ENCODE results near the gene HNRNPL.
"Not testable (repeated sequence)": the region's sequence is repeated elsewhere in the genome, so short reads cannot be mapped to it uniquely, and the experiment has no call there.

Gene HNRNPL

DNA sequence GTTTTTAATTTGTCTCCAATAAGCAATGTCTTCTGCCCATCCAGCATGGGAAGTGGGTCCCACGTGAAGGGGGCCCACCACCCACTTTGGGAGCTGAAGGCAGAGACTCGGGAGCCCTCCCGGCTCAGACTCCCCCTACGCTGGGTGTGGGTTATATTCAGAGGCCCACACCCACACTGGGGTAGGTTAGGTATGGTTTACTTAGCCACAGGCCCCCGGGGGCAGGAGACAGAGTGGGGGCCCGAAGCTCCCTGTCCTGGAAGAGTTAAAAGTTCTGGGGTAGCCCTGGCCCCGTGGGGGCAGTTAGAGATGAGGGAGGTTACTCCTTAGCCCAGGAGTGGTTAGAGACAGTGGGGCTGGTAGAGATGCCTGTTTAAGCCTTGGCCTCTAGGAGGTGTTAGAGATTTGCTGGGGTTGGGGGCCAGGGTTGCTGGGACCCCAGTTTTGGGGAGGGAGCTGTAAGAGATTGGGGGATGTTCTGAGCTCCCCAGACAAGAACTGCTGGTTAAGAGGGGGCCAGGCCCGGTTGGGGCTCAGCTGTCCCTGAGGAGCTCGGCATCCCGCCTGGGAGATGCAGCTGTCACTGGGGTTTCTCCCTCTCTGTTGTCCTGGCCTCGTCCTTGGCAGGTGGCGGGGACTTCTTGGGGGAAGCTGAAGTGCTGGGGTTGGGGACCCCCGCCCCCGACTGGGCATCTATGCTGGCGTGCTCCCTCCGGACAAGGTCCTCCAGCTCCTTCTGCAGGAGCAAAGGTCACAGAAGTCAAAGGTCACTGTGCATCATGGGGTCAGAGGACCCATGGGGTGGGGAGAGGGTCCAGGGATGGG is 29.0 kb upstream of the HNRNPL start:
- H3K9me3 ChIP-seq (ENCODE audit: severe bottlenecking) = no peaks in the 10 kb centered on the region
- DNase-seq (ENCODE audit: low spot score) (no peak), ATAC-seq (ENCODE audit: low read depth) (no peak)
- no peak overlapping the region for H3K4me3 ChIP-seq (ENCODE audit: severe bottlenecking)
- H3K27me3 ChIP-seq (ENCODE audit: insufficient read depth, poor library complexity, severe bottlenecking) = no peaks in the 10 kb centered on the region
- peaks cover 4% of the 10 kb centered on the region for H3K4me1 ChIP-seq (ENCODE audit: insufficient read depth, poor library complexity, severe bottlenecking)
- H3K27ac ChIP-seq (ENCODE audit: poor library complexity, severe bottlenecking) = peak overlapping the region; percentile 26
- TF ChIP-seq, protein P1, sequence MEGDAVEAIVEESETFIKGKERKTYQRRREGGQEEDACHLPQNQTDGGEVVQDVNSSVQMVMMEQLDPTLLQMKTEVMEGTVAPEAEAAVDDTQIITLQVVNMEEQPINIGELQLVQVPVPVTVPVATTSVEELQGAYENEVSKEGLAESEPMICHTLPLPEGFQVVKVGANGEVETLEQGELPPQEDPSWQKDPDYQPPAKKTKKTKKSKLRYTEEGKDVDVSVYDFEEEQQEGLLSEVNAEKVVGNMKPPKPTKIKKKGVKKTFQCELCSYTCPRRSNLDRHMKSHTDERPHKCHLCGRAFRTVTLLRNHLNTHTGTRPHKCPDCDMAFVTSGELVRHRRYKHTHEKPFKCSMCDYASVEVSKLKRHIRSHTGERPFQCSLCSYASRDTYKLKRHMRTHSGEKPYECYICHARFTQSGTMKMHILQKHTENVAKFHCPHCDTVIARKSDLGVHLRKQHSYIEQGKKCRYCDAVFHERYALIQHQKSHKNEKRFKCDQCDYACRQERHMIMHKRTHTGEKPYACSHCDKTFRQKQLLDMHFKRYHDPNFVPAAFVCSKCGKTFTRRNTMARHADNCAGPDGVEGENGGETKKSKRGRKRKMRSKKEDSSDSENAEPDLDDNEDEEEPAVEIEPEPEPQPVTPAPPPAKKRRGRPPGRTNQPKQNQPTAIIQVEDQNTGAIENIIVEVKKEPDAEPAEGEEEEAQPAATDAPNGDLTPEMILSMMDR (IDR thresholded peaks at IDR 0.05; ENCODE audit: poor library complexity, severe bottlenecking) = no peak
- H3K36me3 ChIP-seq (ENCODE audit: low read depth) = no peaks in the 10 kb centered on the region

DNA sequence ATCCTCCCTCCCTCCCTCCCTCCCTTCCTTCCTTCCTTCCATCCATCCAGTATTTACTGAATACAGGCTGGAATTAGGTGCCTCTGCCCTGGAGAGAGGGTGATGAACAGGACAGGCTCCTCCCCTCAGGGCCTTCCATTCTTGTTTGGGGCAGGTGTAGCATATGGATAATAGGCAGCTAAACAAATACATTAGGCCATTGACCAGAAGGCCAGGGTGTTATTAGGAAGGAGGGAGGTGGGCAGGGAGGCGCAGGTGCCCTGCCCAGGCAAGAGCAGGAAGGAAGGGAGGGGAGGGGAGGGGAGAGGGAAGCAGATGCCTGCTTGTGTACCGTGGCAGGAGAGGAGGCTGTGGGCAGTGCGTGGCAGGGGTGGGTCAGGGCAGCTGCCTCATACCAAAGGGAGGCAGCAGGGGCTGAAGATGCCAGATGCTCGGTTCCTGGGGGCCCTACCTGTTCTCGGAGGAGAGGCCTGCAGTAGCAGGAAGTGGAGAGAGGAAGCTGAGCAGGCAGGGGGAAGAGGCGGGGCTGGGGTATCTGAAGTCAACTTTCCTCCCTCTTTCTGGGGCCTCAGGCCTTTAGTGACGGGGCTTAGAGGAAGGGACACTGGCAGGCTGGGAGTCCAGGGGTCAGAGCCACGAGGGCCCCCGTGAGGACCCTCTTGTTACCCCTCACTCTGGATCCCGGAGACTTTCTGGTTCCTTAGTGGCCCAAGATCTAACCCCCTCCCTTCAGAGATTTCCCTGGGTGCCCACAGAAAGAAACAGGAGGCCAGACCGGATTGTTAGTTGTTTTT is 28.2 kb upstream of the HNRNPL start, which contains the start of gene RINL:
Gene RINL (minus strand): TSS at position 495 of the 794 bp plus-strand sequence. CDS start 1,533 bp downstream, outside the sequence.
- peak within 1 kb of the TSS; percentile 26 for H3K27ac ChIP-seq (ENCODE audit: poor library complexity, severe bottlenecking)
- no peaks in the 10 kb centered on the region for H3K36me3 ChIP-seq (ENCODE audit: low read depth)
- H3K9me3 ChIP-seq (ENCODE audit: severe bottlenecking) = no peaks in the 10 kb centered on the region
- no peaks in the 10 kb centered on the region for H3K27me3 ChIP-seq (ENCODE audit: insufficient read depth, poor library complexity, severe bottlenecking)
- peak within 1 kb of the TSS; percentile 9 for H3K4me3 ChIP-seq (ENCODE audit: severe bottlenecking)
- DNase-seq (ENCODE audit: low spot score) (no peak), ATAC-seq (ENCODE audit: low read depth) (peak; percentile 51)
- peaks cover 4% of the 10 kb centered on the region for H3K4me1 ChIP-seq (ENCODE audit: insufficient read depth, poor library complexity, severe bottlenecking)
- TF ChIP-seq, protein P1 (IDR thresholded peaks at IDR 0.05; ENCODE audit: poor library complexity, severe bottlenecking) = no peak

DNA sequence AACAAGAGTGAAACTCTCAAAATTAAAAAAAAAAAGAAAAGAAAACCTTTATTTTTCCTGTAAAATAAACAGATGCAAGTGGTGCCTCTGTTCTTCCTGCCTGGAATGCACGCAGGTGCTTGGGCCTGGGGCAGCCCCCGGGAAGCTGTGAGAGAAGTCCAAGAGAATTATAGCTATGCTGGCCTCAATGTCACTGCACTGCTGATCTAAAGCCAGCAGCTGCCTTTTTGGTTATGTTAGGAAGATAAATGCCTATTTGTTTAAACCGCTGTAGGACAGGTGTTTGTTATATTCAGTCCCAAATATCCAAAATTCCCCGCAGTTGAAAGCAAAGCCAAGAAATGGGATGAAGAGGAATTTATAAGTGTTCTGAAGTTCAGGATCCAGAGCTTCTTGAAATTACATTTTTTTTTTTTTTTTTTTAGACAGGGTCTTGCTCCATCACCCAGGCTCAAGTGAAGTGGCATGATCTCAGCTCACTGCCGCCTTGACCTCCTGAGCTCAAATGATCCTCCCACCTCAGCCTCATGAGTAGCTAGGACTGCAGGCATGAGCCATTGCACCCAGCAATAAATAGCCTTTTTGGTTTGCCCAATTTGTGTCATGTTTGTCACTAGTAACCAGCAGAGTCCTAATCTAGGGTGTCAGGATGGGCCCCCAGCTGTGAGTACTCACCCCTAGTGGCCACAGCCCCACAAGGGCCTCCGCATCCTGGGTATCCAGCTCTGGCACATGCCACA is 26.0 kb upstream of the HNRNPL start:
- Histone ChIP-seq H3K4me3 (ENCODE audit: severe bottlenecking) (no peak overlapping the region), H3K9me3 (ENCODE audit: severe bottlenecking) (no peaks in the 10 kb centered on the region), H3K27me3 (ENCODE audit: insufficient read depth, poor library complexity, severe bottlenecking) (no peaks in the 10 kb centered on the region), H3K36me3 (ENCODE audit: low read depth) (no peaks in the 10 kb centered on the region), H3K27ac (ENCODE audit: poor library complexity, severe bottlenecking) (no peak overlapping the region), H3K4me1 (ENCODE audit: insufficient read depth, poor library complexity, severe bottlenecking) (peaks cover 4% of the 10 kb centered on the region)
- DNase-seq (ENCODE audit: low spot score) = no peak
- no peak for ATAC-seq (ENCODE audit: low read depth)
- TF ChIP-seq, protein P1 (IDR thresholded peaks at IDR 0.05; ENCODE audit: poor library complexity, severe bottlenecking) = no peak

DNA sequence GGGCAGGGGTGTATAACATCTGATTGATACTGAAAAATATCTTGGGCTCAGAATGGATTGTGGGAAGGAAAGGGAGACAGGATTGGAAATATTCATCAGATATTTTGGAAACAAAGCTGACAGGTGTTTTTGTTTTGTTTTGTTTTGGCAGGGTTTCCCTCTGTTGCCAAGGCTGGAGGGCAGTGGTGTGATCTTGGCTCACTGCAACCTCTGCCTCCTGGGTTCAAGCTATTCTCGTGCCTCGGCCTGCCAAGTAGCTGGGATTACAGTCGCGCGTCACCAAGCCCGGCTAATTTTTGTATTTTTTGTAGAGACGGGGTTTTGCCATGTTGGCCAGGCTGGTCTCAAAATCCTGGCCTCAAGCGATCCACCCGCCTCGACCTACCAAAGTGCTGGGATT is 23.6 kb upstream of the HNRNPL start:
- H3K27ac ChIP-seq (ENCODE audit: poor library complexity, severe bottlenecking); H3K9me3 ChIP-seq (ENCODE audit: severe bottlenecking); H3K4me3 ChIP-seq (ENCODE audit: severe bottlenecking); DNase-seq (ENCODE audit: low spot score); H3K4me1 ChIP-seq (ENCODE audit: insufficient read depth, poor library complexity, severe bottlenecking); H3K27me3 ChIP-seq (ENCODE audit: insufficient read depth, poor library complexity, severe bottlenecking); ATAC-seq (ENCODE audit: low read depth); H3K36me3 ChIP-seq (ENCODE audit: low read depth): not testable (repeated sequence)

DNA sequence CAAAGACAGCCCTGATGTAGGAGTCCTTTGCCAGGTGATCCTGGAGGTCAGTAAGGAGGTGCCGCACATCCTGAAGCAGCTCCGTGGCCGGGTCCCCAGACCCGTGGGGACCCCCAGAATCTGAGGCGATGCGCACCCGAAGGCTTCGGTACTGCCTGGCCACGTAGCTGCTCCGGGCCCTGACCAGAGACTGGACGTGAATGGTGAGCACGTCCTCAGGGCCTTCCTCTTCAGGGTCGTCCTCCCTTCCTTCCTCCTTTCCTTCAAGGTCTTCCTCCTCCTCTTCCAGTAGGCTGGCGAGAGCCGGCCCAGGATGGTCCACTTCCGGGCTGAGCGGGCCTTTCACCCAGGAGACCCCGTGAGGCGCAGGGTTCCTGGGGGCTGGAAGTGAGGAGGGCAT is 20.8 kb upstream of the HNRNPL start:
- no peaks in the 10 kb centered on the region for H3K4me1 ChIP-seq (ENCODE audit: insufficient read depth, poor library complexity, severe bottlenecking)
- TF ChIP-seq, protein P1 (IDR thresholded peaks at IDR 0.05; ENCODE audit: poor library complexity, severe bottlenecking) = no peak
- H3K9me3 ChIP-seq (ENCODE audit: severe bottlenecking) = no peaks in the 10 kb centered on the region
- no peak overlapping the region for H3K27ac ChIP-seq (ENCODE audit: poor library complexity, severe bottlenecking)
- no peaks in the 10 kb centered on the region for H3K27me3 ChIP-seq (ENCODE audit: insufficient read depth, poor library complexity, severe bottlenecking)
- no peaks in the 10 kb centered on the region for H3K36me3 ChIP-seq (ENCODE audit: low read depth)
- no peak overlapping the region for H3K4me3 ChIP-seq (ENCODE audit: severe bottlenecking)
- DNase-seq (ENCODE audit: low spot score) (no peak), ATAC-seq (ENCODE audit: low read depth) (no peak)
